K562 (cell line): Measurements from ENCODE around the gene PLXNA3. TPM values are rescaled to one million over a fixed set of nuclear protein-coding genes. Genes with fewer than 3 reads are reported as not detected.
A peak's percentile ranks its signal among the peaks of the same experiment; 100 is the strongest.

Source experiments
- ATAC-seq: fragments of 200-7000 bp; cut with Tn5 transposase; 3 replicates; pipeline ENCODE4 v1.9.1; 2020; ENCODE audit warnings: moderate library complexity
- BruUV-seq: library from RNA; stranded (reverse); fragments of 400-500 nt; replicated peaks from 2 replicates; lab custom pipeline; 2021; lab: Mats Ljungman, UMichigan
- CTCF ChIA-PET: fragments of 300-600 bp; formaldehyde crosslinking; extraction: SDS; loops from one replicate; lab custom pipeline; 2021; ENCODE audit warnings: low intra/inter-chr PET ratio; lab: Yijun Ruan, JAX
- POLR2A ChIA-PET: fragments of 300-600, 350-650 bp; sonication (Branson Sonifier 250); formaldehyde crosslinking; extraction: SDS; loops from one replicate; lab custom pipeline; 2021; ENCODE audit warnings: antibody characterized with exemption, inconsistent platforms; lab: Yijun Ruan, JAX
- DNase-seq, 4 experiments: peaks; one replicate each; pipeline versions ENCODE4 v3.0.0 to v3.0.0-alpha.2; 2011 to 2018; ENCODE audit warnings: low spot score in 3 of 4, mixed read lengths in 3 of 4; ENCODE audit errors: extremely low read depth in 1 of 4
- FAIRE-seq: peaks from 2 replicates; lab custom pipeline; 2011; peaks lifted over from hg19 to GRCh38; lab: Jason Lieb, UNC
- H2AFZ ChIP-seq: 2 replicates; pipeline ENCODE4 v1.6.0; 2011; ENCODE audit warnings: low read depth, low read length, control low read depth, inconsistent platforms
- H3K27ac ChIP-seq: fragments of 200-600 bp; 3 replicates; pipeline ENCODE4 v1.8.0; 2011; ENCODE audit warnings: low read depth, mild to moderate bottlenecking, control low read depth, inconsistent platforms, low read length, moderate library complexity, mixed read lengths; ENCODE audit errors: extremely low read depth
- H3K27me3 ChIP-seq, 2 experiments: fragments of 300-600 bp in 1 of 2; 2 replicates in 1 of 2; 3 replicates in 1 of 2; pipeline versions ENCODE4 v1.6.0 to v1.8.0; 2011; ENCODE audit warnings: inconsistent platforms in 2 of 2, low read length in 2 of 2, mild to moderate bottlenecking in 1 of 2, mixed read lengths in 1 of 2, moderate library complexity in 1 of 2; ENCODE audit not compliant: control insufficient read depth in 2 of 2, insufficient read depth in 2 of 2
- H3K36me3 ChIP-seq: fragments of 300-600 bp; 3 replicates; pipeline ENCODE4 v1.8.0; 2011; ENCODE audit warnings: mild to moderate bottlenecking, low read length, inconsistent platforms; ENCODE audit not compliant: control insufficient read depth, insufficient read depth
- H3K4me1 ChIP-seq, 2 experiments: fragments of 200-600 bp in 1 of 2; replicated peaks in 1 of 2; 2 replicates in 1 of 2; 3 replicates in 1 of 2; pipeline versions ENCODE4 v1.5.1 to v1.8.0; 2011; ENCODE audit warnings: inconsistent platforms in 2 of 2, low read length in 2 of 2, mild to moderate bottlenecking in 1 of 2, mixed read lengths in 1 of 2, moderate library complexity in 1 of 2; ENCODE audit not compliant: control insufficient read depth in 2 of 2, insufficient read depth in 2 of 2
- H3K4me2 ChIP-seq: 2 replicates; pipeline ENCODE4 v1.6.1; 2011; ENCODE audit warnings: low read length, control low read depth, inconsistent platforms, mixed read lengths; ENCODE audit not compliant: insufficient read depth
- H3K4me3 ChIP-seq: fragments of 200-600 bp; sonication (generic), shearing (Covaris generic); 2 replicates; pipeline ENCODE4 v1.5.1; 2016; ENCODE audit warnings: control low read depth, inconsistent platforms
- H3K79me2 ChIP-seq: fragments of 200-600 bp; 3 replicates; pipeline ENCODE4 v1.8.0; 2011; ENCODE audit warnings: low read length, inconsistent platforms; ENCODE audit not compliant: control insufficient read depth, insufficient read depth
- H3K9ac ChIP-seq, 2 experiments: 2 replicates each; pipeline versions ENCODE4 v1.6.0 to v1.6.1; 2011; ENCODE audit warnings: low read depth in 2 of 2, low read length in 2 of 2, control low read depth in 1 of 2, inconsistent platforms in 1 of 2, mild to moderate bottlenecking in 1 of 2, mixed read lengths in 1 of 2; ENCODE audit not compliant: insufficient read depth in 1 of 2
- H3K9me1 ChIP-seq: one replicate; pipeline ENCODE4 v1.6.0; 2011; ENCODE audit warnings: inconsistent platforms, mild to moderate bottlenecking, low read length, moderate library complexity; ENCODE audit not compliant: control insufficient read depth, insufficient read depth
- H3K9me3 ChIP-seq: replicated peaks from 2 replicates; pipeline ENCODE4 v1.5.1; 2011; ENCODE audit warnings: low read depth, low read length, inconsistent platforms; ENCODE audit not compliant: control insufficient read depth, insufficient read depth
- H4K20me1 ChIP-seq: replicated peaks from 2 replicates; pipeline ENCODE4 v1.6.1; 2011; ENCODE audit warnings: low read length, inconsistent platforms, mixed read lengths; ENCODE audit not compliant: control insufficient read depth, insufficient read depth
- PATZ1 ChIP-seq: fragments of 250-450 bp; sonication (Bioruptor Pico); IDR thresholded peaks from 2 replicates; pipeline ENCODE4 v1.5.0; 2020; ENCODE audit warnings: mild to moderate bottlenecking, borderline replicate concordance
- RBFOX2 ChIP-seq: fragments of 200-400 bp; formaldehyde crosslinking; IDR thresholded peaks from 2 replicates; pipeline ENCODE4 v1.6.1; 2017; ENCODE audit warnings: low read depth, mild to moderate bottlenecking, low read length, moderate library complexity
- ZNF347 ChIP-seq: fragments of 450-650 bp; formaldehyde crosslinking; IDR thresholded peaks from 2 replicates; pipeline ENCODE4 v1.4.0; 2020; ENCODE audit warnings: low read depth, mild to moderate bottlenecking, moderate library complexity
- WGBS: fragments of 100-300 bp; shearing (Covaris generic); methylation state at CpG from one replicate; pipeline ENCODE4 v1.1.6; 2016; ENCODE audit warnings: low coverage, mixed read lengths; ENCODE audit not compliant: insufficient coverage; ENCODE audit errors: missing lambda C conversion rate; 5-methylcytosine and 5-hydroxymethylcytosine counted together
- in situ Hi-C: fragments of 300-500 bp; cut with MboI; formaldehyde crosslinking; loops from 4 replicates; pipeline ENCODE4 v1.15.0; 2018; ENCODE audit warnings: inconsistent platforms, mixed read lengths
- intact Hi-C: fragments of 100-400 bp; cut with micrococcal nuclease; formaldehyde crosslinking; loops from 2 replicates; pipeline ENCODE4 v1.14.2; 2022
- polyA plus RNA-seq, 8 experiments: library from polyadenylated mRNA; depleted of rRNA in 4 of 8; stranded (reverse) in 5 of 8; unstranded in 3 of 8; fragments of >200 nt; fragmentation: Nextera tagmentation in 2 of 8; fragmentation: Illumina TruSeq in 1 of 8; extraction: Ambion mirVana in 2 of 8; extraction: Trizol in 1 of 8; gene quantifications; 2 replicates each; pipeline versions ENCODE4 v1.2.1 to v1.2.3, GENCODE V29; 2011 to 2014; ENCODE audit warnings: inconsistent platforms in 1 of 8, missing spikeins in 1 of 8
- total RNA-seq, 7 experiments: library from RNA; depleted of rRNA in 6 of 7; stranded (reverse); fragments of >200 nt in 6 of 7; fragmentation: Illumina TruSeq in 2 of 7; extraction: Trizol in 2 of 7; gene quantifications; 2 replicates each; pipeline versions ENCODE4 v1.2.1 to v1.2.3, GENCODE V29; 2011 to 2021; ENCODE audit warnings: low replicate concordance in 1 of 7

Gene PLXNA3
- total and polyA plus RNA-seq, 9 of the 15 experiments (the other 6 are each of a cell fraction or from before 2014, with no cell fraction given): 0.32 to 47.8 (median 7.5) TPM

DNA sequence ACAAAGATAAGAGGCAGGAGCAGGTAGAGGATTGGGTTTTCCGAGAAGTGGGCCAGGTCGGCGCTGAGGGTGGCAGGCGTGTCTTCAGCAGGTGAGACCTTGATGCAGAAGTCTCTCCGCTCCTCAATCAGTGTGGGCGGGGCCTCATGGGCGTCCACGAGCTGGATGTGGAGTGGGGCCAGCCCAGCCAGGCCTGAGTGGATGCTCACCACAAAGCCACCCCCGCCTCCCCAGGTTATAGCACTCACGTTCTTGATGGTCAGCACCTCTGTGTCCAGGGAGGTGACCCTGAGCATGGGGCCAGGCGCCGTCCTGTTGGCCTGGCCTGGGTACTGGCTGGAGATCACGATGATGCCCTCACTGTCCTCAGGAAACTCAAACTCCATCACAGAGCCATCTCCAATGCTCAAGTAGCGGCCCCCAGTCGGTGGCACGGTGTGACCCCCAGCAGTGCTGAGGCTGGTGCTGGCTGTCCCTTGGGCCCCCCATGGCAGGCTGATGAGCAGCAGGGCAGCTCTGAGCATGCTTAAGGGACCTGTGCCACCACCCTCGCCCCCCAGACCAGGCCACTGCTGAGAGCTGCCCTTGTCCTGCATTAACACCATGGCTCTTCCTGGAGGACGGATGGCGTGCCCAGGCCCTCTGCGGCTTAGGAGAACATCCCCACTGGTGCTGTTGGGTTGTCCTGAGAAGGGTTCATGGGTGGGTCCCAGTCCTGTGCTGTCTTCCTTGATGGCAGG lies 30.4 kb downstream of the PLXNA3 start:
- DNase-seq (no peak), FAIRE-seq (no peak), ATAC-seq (no peak)
- H4K20me1 ChIP-seq: peaks cover 7% of the 10 kb centered on the region; the same call in 1 of the 2 replicates
- no peaks in the 10 kb centered on the region for H3K9me1 ChIP-seq
- H3K27ac ChIP-seq: no peak overlapping the region
- WGBS: 69% methylated on average over 14 of the region's 20 CpGs
- no peaks in the 10 kb centered on the region for H3K9me3 ChIP-seq
- POLR2A ChIA-PET: interaction anchor here (0.6 to 1.6 kb wide), 5 partner anchors 29 to 592 kb away, joined by 3 to 6 read pairs (median 4); no protein-coding TSS in a partner anchor
- CTCF ChIA-PET: no interaction called here
- in situ Hi-C loops (no loop called here), intact Hi-C loops (loop anchor here (5.0 kb wide), 1 partner anchor 91 kb away; the partner anchor contains the start of gene RPL10)
- peaks cover 39 to 80% of the 10 kb centered on the region in 2 experiments for H3K4me1 ChIP-seq
- H3K27me3 ChIP-seq: no peaks in the 10 kb centered on the region
- TF ChIP-seq RBFOX2: peak; percentile 22; the same call in 1 of the 2 replicates
- TF ChIP-seq ZNF347 (CRISPR knock-in tag): no peak
- H3K4me3 ChIP-seq: no peak overlapping the region
- H3K79me2 ChIP-seq: peaks cover 67% of the 10 kb centered on the region
- H3K36me3 ChIP-seq: peaks cover 45% of the 10 kb centered on the region
- peak overlapping the region; percentile 85 to 96; a peak in 2 of 4 replicates for H3K9ac ChIP-seq
- H2AFZ ChIP-seq: no peak overlapping the region
- no TSS peak for BruUV-seq
- H3K4me2 ChIP-seq: no peak overlapping the region

- H3K4me3 ChIP-seq: peak overlapping the region; percentile 72; the same call in 1 of the 2 replicates
- no peaks in the 10 kb centered on the region for H3K27me3 ChIP-seq
- peaks cover 39% of the 10 kb centered on the region for H3K36me3 ChIP-seq
- H3K79me2 ChIP-seq: peaks cover 60% of the 10 kb centered on the region
- in situ Hi-C loops: no loop called here
- peaks cover 7% of the 10 kb centered on the region; the same call in 1 of the 2 replicates for H4K20me1 ChIP-seq
- no peak overlapping the region for H2AFZ ChIP-seq
- H3K4me1 ChIP-seq: peaks cover 35 to 77% of the 10 kb centered on the region in 2 experiments
- DNase-seq (no peak), ATAC-seq (no peak), FAIRE-seq (no peak)
- no peaks in the 10 kb centered on the region for H3K9me3 ChIP-seq
- peak overlapping the region; percentile 85 to 96; a peak in 3 of 4 replicates for H3K9ac ChIP-seq
- no TSS peak for BruUV-seq
- CTCF ChIA-PET: no interaction called here
- no peak for TF ChIP-seq PATZ1 (CRISPR knock-in tag)
- intact Hi-C loops: loop anchor here (5.0 kb wide), 1 partner anchor 92 kb away; the partner anchor contains the start of gene RPL10
- POLR2A ChIA-PET: interaction anchor here (0.7 to 1.5 kb wide), 3 partner anchors 8 to 51 kb away, joined by 3 to 5 read pairs (median 4); no protein-coding TSS in a partner anchor
- no peaks in the 10 kb centered on the region for H3K9me1 ChIP-seq
- 62% methylated on average over 4 of the region's 4 CpGs for WGBS
- peak overlapping the region; percentile 87 for H3K27ac ChIP-seq
- H3K4me2 ChIP-seq: peak overlapping the region; percentile 93
Observed at GRCh38 chrX:154489182-154489581, 31.1 kb downstream of the PLXNA3 start.
